ENCODE measurements around the gene GPR35.

GPR35 gene

GRCh38 chr2:240588669-240589068, 36.6 kb upstream of the GPR35 start:
- DNase-seq (ENCODE audit: low read depth in 2 of 2, low spot score in 1 of 2) = no peak

GRCh38 chr2:240589375-240589774, 35.9 kb upstream of the GPR35 start:
- no peak for DNase-seq (ENCODE audit: low read depth in 2 of 2, low spot score in 1 of 2)

GRCh38 chr2:240589850-240590525, 35.3 kb upstream of the GPR35 start:
- DNase-seq (ENCODE audit: low read depth in 2 of 2, low spot score in 1 of 2) = no peak

GRCh38 chr2:240590681-240591111, 34.6 kb upstream of the GPR35 start:
- DNase-seq (ENCODE audit: low read depth in 2 of 2, low spot score in 1 of 2) = no peak

GRCh38 chr2:240591226-240591625, 34.1 kb upstream of the GPR35 start:
- DNase-seq (ENCODE audit: low read depth in 2 of 2, low spot score in 1 of 2) = no peak

GRCh38 chr2:240591784-240592183, 33.5 kb upstream of the GPR35 start:
- DNase-seq (ENCODE audit: low read depth in 2 of 2, low spot score in 1 of 2) = no peak

GRCh38 chr2:240593026-240593702, 32.1 kb upstream of the GPR35 start:
- DNase-seq (ENCODE audit: low read depth in 2 of 2, low spot score in 1 of 2) = no peak

GRCh38 chr2:240593703-240594451, 31.4 kb upstream of the GPR35 start:
- no peak for DNase-seq (ENCODE audit: low read depth in 2 of 2, low spot score in 1 of 2)

GRCh38 chr2:240594511-240595380, 30.5 kb upstream of the GPR35 start:
- DNase-seq (ENCODE audit: low read depth in 2 of 2, low spot score in 1 of 2) = no peak

- DNase-seq (ENCODE audit: low read depth in 2 of 2, low spot score in 1 of 2) = no peak
Measured at GRCh38 chr2:240595381-240596079, 29.8 kb upstream of the GPR35 start.

- no peak for DNase-seq (ENCODE audit: low read depth in 2 of 2, low spot score in 1 of 2)
Measured at GRCh38 chr2:240596080-240596460, 29.2 kb upstream of the GPR35 start.

- no peak for DNase-seq (ENCODE audit: low read depth in 2 of 2, low spot score in 1 of 2)
Measured at GRCh38 chr2:240596491-240596931, 28.8 kb upstream of the GPR35 start.

- no peak for DNase-seq (ENCODE audit: low read depth in 2 of 2, low spot score in 1 of 2)
Measured at GRCh38 chr2:240597054-240597418, 28.2 kb upstream of the GPR35 start.

GRCh38 chr2:240597419-240598181, 27.7 kb upstream of the GPR35 start:
- DNase-seq (ENCODE audit: low read depth in 2 of 2, low spot score in 1 of 2) = no peak

- no peak for DNase-seq (ENCODE audit: low read depth in 2 of 2, low spot score in 1 of 2)
Measured at GRCh38 chr2:240598311-240598911, 26.9 kb upstream of the GPR35 start.

- DNase-seq (ENCODE audit: low read depth in 2 of 2, low spot score in 1 of 2) = no peak
Measured at GRCh38 chr2:240599141-240599583, 26.1 kb upstream of the GPR35 start.

GRCh38 chr2:240600451-240600961, 24.8 kb upstream of the GPR35 start:
- no peak for DNase-seq (ENCODE audit: low read depth in 2 of 2, low spot score in 1 of 2)

- no peak for DNase-seq (ENCODE audit: low read depth in 2 of 2, low spot score in 1 of 2)
Measured at GRCh38 chr2:240601061-240601830, 24.0 kb upstream of the GPR35 start.

- DNase-seq (ENCODE audit: low read depth in 2 of 2, low spot score in 1 of 2) = no peak
Measured at GRCh38 chr2:240601831-240602160, 23.5 kb upstream of the GPR35 start.
